Cortex of kidney (tissue), 1 donor: ENCODE results near the gene HNRNPH3.
"Not testable (repeated sequence)": the region's sequence is repeated elsewhere in the genome, so short reads cannot be mapped to it uniquely, and the experiment has no call there.

ENCODE experiments used
- DNase-seq: peaks from one replicate; lab custom pipeline; 2025; lab: John Stamatoyannopoulos, UW

The HNRNPH3 gene

DNA sequence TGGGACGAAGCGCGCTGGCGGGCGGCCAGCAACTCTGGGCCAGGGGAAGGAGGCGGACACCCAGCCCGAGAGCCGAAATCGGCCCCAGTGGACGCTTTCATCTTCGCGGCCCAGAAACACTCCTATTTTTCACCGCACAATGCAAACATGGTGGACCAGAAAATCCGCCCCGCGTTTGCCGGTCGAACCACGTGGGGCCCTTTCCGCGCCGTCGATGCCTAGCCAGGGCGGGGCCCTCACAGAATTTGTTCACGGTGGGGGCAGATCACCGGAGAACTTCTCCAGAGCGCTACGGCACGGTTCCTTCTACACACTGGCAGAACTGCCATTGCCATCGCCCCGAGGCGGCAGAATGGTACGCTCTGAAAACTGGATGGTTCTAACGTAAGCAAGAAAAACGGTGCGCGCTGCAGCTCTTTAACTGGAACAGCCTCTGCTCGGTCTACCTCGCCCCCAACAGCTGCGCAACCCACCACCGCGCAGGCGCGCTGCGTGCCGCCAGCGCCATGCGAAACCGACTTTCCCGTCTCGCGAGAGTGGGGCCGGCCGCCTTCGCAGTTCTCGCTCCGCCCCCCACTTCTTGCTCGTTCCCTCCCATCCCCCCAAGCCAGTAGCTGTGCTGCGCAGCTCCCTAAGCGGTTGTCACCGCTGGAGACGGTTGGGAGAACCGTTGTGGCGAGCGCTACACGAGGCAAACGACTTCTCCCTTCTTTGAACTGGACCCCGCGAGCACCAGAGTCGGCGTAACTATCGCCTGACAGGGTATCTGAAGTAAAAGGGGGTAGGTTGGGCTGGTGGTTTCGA lies at the start of gene HNRNPH3:
Gene HNRNPH3 (plus strand): TSS at position 610 of the 804 bp plus-strand sequence. CDS start 5,158 bp downstream, outside the sequence.
- DNase-seq: peak; percentile 49

- no peak for DNase-seq
These were observed 47.5 kb upstream of the HNRNPH3 start for GRCh38 chr10:68284062-68285001.

DNA sequence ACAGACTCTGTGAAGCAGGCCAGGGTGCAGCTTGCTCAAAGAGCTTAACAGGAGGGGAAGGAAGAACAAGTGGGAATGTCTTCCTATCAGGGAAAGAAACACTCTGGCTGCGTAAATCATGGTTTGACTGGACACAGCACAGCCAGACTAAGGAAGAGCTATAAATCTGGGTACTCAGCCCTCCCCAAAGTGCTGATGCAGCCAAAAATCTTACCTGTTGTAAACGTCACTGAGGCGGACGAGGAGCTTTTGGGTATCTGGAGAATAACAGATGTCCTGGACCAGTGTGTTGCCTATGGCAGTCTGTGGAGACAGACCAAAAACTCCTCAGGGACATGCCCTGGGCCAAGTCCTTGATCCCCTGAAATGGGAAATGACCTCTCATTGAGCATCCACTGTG lies 43.1 kb upstream of the HNRNPH3 start:
- DNase-seq: no peak

DNA sequence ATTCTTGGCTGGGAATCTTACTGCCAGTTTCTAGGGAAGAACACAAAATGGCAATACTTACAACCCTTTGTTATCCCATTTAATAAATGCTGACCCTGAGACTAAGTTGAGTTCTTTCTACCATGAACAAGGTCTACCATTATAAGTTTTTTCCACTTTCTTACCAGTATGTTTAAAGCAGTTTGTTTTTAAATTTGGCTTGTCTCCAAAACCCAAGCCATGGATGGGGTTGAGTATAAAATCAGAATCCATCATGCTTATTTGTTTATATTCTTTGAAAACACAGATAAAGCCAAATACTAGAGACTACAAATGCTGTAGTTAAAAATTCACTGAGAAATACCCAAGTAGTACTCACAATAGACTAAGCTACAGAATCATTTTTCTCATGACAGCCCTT lies 41.1 kb upstream of the HNRNPH3 start:
- no peak for DNase-seq

GRCh38 chr10:68296843-68297663 lies 34.8 kb upstream of the HNRNPH3 start:
- no peak for DNase-seq

GRCh38 chr10:68301301-68301700 lies 30.6 kb upstream of the HNRNPH3 start:
- DNase-seq: no peak

GRCh38 chr10:68301790-68302502 lies 29.9 kb upstream of the HNRNPH3 start:
- DNase-seq: no peak

DNA sequence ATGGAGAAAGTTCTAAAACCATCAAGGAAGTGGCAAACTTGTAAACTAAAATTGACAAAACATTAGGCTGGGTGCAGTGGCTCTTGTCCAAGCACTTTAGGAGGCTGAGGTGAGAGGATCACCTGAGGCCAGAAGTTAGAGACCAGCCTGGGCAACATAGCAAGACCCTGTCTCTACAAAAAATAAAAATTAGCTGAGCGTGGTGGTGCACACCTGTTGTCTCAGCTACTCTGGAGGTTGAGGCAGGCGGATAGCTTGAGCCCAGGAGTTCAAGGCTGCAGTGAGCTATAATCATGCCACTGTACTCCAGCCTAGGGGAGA lies 29.4 kb upstream of the HNRNPH3 start:
- no peak for DNase-seq

GRCh38 chr10:68302871-68303270 lies 29.0 kb upstream of the HNRNPH3 start:
- no peak for DNase-seq

GRCh38 chr10:68303849-68304412 lies 27.9 kb upstream of the HNRNPH3 start:
- DNase-seq: no peak

GRCh38 chr10:68305854-68306253 lies 26.0 kb upstream of the HNRNPH3 start:
- no peak for DNase-seq

DNA sequence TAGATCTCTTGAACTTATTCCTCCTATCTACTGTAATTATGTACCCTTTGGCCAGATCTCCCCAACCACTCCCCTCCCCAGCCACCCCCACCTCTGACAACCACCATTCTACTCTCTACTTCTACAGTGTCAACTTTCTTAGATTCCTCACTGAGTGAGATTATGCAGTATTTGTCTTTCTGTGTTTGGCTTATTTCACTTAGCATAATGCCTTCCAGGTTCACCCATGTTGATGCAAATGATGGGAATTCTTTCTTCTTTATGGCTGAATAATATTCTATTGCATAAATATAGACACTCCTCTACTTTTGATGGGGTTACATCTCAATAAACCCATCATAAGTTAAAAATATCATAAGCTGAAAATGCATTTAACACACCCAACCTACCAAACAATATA lies 21.3 kb upstream of the HNRNPH3 start:
- no peak for DNase-seq

GRCh38 chr10:68314930-68315329 lies 16.9 kb upstream of the HNRNPH3 start:
- not testable (repeated sequence) for DNase-seq

DNA sequence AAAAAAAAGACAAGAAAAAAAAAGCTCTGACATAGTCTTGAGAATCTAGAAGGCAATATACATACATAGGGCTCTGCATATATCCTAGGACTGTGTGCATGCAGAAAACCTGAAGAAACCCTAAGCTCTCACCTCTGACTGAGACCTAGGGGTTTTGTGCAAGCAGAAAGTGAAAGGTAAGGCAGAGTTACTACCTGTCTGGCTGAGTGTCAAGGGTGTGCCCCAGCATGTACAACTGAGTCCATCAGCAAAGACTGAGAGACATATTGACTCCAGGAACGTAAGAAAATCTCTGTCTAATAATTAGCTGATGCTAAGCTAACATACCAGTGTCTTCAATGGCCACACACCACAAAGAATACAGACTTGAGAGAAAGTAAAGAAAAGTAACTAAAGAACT lies 16.3 kb upstream of the HNRNPH3 start:
- DNase-seq: no peak

DNA sequence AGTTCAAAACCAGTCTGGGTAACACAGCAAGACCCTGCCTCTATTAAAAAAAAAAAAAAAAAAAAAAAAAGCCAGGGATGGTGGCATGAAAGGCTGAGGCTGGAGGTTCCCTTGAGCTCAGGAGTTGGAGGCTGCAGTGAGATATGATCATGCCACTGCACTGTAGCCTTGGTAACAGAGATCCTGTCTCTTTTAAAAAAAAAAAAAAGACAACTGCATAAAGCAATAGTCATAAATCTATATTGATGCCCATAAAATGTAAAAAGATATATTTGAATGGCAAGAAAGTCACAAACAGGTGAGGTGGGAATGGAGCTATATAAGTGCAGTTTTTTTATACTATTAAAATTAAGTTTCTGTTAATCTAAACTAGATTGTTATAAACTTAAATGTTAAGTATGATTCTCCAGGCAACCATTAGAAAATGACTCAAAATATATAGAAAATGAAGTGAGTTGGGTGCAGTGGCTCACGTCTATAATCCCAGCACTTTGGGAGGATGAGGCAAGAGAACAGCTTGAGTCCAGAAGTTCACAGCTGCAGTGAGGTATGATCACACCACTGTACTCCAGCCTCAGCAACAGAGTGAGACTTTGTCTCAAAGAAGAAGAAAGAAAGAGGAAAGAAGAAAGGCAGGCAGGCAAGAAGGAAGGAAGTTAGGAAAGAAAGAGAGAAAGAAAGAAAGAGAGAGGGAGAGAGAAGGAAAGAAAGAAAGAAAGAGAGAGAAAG lies 13.4 kb upstream of the HNRNPH3 start:
- no peak for DNase-seq

DNA sequence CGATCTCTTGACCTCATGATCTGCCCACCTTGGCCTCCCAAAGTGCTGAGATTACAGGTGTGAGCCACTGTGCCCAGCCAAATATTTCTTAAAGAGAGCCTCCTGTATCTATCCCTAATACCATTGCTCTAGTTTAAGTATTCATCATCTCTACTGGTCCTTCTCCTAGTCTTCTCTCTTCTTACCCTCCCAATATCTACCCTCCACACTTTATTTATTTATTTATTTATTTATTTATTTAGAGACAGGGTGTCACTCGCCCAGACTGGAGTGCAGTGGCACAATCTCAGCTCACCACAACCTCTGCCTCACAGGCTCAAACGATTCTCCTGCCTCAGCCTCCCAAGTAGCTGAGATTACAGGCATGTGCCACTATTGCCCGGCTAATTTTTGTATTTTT lies 7.5 kb upstream of the HNRNPH3 start:
- not testable (repeated sequence) for DNase-seq

DNA sequence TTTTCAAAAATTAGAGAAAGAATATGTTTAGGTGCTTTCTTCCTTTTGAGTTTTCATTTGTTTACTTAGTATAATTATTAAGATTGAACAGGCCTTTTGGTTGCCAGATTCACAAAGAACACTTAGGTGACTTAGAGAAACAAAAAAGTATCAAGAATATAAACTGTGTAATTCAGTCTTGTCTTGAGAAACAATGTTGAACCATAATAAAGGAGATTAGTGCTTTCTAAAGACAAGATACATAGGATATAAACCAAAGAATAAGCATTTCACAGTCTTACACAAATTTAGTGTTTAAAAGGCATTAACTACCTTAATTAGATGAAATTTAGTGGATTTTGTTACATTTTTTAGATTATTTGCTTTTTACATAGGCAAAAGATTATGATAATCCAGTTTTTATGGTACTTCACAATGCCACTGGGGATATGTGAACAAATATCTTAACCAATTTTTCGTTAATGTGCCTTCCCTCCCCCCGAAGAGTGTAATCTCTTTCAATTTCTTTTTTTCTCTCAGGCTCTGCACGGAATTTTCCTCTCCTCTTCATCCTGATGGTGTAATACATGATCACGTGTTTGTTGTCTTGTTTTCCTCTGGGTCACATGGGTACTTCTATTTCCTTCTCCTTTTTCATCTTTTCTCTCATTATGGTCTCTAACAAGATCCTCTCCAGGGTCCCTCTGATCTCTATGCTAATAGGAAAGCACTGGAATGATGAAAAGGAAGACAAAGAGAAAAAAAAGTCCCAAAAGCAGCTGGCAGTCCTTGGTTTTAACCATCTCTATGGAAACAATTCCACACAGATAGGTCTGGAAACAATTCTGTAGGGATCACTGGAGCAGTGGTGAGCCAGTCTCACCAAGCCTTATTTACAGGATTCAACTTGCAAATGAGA lies 3.7 kb upstream of the HNRNPH3 start:
- no peak for DNase-seq

DNA sequence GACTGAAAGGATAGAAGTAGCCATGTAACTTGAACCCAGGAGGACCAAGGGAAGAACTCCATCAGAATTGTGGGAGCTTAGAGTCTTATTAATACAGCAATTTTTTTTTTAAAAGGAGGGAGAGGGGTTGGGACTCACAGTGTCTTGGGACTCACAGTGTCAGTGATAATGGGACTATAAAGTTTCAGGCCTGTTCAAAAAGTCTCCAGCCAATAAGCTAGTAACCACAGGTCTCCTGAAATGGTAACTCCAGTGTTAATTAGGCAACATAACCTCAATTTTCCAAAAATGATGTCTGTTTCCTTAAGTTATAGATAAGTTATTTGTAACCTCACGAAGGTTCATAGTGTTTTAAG lies 2.4 kb upstream of the HNRNPH3 start:
- DNase-seq: no peak

GRCh38 chr10:68330852-68331454 lies 911 bp upstream of the HNRNPH3 start:
- no peak for DNase-seq
